CMK (cell line): ENCODE measurements around the gene GPRC5B.

Source experiments
- DNase-seq: peaks from one replicate; pipeline ENCODE4 v3.0.0-alpha.2; 2010; ENCODE audit warnings: low read depth

The GPRC5B gene

GRCh38 chr16:19844945-19845641, 39.6 kb downstream of the GPRC5B start:
- DNase-seq, result no peak

DNA sequence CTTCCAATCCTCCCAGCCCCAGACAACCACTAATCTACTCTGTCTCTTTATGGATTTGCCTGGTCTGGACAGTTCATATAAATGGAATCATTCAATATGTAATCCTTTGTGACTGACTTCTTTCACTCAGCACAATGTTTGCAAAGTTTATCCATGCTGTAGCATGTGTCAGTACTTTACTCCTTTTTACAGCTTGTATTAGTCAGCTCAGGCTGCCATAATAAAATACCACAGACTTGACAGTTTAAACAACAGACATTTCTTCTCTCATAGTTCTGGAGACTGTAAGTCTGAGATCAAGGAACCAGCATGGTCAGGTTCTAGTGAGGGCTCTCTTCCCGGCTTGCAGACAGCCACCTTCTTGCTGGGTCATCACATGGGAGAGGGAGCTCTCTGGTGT, 41.3 kb downstream of the GPRC5B start:
- no peak for DNase-seq

DNA sequence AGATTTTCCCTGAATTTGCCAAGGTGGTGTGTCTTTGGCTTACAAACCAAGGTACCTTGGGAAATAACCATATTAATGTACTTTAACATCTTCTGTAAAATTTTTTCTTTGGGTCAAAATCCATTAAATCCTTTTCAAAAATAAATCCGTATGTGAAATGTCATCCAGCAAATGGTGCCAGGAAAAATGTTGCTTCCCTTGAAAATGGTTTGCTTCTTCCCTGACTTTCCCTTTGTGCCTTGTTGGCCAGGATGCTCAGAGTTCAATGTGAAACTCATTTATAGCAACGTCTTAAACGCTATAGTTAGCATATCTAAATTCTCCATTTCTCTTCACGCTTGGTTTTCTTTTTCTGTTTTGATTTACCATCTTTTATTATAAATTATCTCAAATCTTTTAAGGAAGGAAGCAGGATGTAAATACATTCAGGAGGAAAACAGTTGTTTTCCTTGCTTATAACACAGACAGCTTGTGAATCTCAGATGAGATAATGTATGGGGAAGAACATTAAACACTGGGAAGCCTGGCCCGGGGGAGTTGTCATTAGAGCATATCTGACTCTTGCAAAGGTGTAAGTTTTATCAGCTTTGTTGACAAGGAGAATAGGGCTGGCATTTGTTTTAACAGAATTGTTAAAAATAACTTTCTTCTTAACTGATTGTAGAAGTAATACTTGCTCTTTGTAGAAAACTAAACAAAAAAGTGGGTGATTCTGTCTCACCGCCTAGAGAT, 42.1 kb downstream of the GPRC5B start:
- no peak for DNase-seq

DNA sequence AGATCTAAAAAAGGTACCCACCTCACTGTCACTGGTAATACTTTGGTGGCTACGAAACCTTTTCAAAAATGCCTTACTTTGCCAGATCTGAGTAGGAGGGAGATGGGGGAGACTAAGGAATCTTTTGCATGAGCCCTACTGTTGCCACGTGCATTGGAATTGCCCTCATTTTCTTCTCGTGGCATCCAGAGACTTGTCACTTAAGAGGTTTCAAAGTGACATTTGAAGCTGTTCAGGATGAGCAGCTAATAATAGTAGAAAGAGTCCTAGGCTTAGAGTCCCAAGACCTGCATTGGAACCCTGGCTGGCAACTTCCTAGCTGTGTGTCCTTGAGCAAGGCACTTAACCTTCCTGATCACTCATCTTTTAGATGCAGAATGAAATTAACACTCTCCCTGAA, 43.5 kb downstream of the GPRC5B start:
- no peak for DNase-seq

GRCh38 chr16:19840524-19841110, 44.0 kb downstream of the GPRC5B start:
- no peak for DNase-seq

DNA sequence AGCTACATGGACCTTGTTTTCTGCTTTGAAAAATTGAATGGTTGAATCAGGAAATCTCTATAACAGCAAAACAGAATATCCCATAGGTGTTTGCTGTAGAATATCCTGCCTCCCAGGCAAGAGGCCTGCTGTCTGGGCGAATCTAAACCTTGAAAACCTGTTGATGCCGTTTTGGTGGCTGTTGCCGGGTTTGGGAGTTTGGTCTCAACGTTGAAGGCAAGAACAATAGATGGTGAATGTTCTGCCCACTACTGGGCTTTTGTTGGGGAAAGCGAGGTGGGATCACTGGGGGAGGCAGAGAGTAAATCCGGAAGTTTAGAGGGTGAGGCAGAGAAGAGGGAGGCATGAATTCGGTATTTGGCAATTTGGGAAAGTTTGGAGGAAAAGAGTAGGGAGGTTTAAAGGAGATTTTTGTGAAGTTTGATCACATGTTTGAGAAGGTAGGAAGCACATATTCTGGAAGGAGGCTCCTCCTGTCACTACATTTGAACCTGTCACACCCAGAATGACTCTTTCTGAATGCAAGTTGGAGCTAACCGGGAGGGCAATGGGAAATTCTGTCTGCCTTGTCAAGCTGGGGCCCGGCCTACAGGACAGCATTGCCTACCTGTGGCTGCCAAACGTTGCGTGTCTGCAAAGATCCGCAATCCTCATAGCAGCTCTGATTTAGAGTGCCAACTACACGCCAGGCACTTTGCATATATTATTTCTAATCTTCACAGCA, 46.5 kb downstream of the GPRC5B start:
- no peak for DNase-seq

DNA sequence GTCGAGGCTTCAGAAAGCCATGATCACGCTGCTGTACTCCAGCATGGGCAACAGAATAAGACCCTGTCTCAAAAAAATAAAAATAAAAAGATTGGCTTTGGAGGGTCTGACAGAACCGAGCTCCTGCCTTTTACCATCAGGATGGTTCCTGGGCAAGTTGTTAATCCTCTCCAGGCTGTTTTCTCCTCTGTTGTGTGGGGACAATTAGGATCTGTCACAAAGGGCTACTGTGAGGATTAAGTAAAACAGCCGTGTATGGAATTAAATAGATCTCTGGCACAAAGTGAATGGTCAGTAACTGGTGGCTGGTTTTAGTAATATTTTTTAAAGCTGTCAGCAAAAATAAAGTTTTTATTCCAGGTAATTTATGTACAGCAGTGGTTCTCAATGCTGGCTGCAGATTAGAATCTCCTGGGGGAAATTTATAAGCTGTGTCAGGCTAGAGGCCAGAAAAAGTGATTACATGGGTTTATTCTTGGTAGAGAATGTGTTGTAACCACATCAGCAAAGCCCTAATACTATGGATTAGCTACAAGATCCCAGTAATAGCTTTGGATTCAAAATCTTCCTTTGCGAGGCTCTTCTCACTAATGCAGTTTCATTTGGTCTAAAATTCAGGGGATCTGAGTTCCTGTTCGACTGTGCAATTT, 47.2 kb downstream of the GPRC5B start:
- DNase-seq, result no peak

- no peak for DNase-seq
Measured at GRCh38 chr16:19835968-19836421, 48.7 kb downstream of the GPRC5B start.

DNA sequence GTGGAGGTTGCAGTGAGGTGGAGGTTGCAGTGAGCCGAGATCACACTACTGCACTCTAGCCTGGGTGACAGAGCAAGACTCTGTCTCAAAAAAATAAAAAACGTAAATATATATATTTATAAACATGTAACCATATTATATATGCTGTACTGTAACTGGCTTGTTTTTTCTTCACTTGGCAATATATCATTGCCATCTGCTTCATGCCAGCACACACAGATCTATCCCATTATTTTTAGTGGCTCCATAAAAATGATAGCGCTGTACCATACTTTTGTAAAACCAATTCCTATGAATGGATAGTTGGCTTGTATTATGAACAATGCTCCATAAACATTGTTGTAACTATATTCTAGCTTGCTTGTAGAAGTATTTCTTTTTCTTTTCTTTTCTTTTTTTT, 49.5 kb downstream of the GPRC5B start:
- no peak for DNase-seq

DNA sequence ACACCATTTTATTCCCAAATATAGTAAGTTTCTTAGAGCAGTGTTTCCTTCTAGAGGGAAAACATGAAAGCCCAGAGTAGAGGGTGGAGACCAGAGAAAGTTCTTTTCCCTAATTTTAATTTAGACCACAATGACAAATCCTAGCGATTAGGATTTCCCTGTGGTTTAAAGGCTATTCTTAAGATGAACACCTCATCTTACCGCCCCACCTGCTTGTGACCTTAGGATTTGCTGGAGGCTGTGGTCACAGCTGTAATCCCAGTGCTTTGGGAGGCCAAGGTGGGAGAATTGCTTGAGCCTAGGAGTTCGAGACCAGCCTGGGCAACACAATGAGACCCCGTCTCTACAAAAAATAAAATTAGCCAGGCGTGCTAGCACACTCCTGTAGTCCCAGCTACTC, 51.1 kb downstream of the GPRC5B start:
- DNase-seq, result no peak

DNA sequence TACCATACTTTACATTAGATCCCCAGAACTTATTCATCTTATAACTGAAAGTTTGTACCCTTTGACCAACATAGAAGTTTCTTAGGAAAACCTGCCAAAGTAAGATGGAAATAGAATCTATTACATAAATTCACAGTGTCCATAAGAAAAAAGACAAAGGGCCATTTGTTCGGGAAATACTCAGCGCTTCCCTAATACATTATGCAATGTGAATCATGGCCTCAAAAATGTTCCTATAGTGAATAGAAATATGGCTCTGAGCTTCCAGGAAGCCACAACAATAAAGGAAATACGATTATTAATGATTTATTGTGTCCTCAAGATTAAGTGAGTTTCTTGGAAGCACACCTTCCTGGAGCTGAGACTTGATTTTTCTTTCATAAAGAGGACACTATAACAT, 51.5 kb downstream of the GPRC5B start:
- no peak for DNase-seq

DNA sequence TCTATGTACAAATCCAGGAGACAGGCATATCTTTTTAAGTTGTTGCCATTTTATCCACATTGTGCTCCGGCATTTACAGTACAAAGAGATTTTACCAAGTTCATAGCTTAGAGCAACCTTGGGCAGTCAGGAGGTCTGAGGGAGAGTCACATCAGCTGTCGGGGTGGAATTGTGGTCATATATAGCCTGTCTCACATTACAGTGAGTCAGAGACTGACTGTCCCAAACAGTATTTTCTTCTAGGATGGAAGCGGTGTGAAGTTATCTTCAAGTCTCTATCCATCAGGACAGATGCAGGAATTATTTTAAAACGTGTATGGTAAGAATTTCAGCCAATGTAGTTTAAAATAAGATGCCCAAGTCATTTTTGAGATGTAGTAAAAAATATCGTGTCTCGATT, 53.0 kb downstream of the GPRC5B start:
- no peak for DNase-seq

- no peak for DNase-seq
Measured at GRCh38 chr16:19830902-19831560, 53.6 kb downstream of the GPRC5B start.

DNA sequence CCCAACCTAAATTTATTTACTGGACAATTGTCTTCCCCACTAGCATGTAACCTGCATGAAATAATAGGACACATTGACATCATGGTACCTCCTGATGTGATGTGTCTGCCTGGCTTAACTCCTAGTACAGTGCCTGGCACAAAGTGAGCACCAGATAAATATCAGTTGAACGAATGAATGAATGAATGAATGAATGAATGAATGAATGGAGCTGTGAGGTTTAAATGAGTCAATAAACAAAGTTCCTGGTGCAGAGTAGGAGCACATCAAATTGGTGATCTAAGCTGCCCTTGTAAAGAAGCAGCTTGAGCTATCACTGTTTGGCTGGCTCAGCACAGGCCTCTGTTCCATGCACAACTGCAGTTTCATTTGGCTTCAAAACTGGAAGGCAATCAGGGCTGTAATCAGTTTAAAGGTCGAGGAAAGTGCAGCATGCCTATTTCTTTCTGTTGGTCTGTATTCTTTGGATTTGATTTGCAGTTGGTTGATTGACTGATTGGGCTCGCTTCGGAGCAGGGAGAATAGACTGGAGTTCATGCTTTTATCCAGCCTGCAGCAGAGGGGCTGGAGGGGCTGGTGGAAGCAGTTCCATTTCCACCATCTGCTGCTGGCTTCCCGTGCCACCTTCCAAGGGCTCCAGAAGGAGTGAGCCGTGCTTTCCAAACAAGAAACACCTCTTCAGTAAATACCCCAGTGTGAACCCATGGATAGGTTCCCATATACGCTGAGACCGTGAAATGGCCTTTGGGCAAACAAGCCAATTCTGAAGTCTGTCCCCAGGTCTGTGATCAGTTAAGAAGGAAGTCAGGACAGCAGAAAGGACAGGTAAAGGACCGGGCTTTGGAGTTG, 54.6 kb downstream of the GPRC5B start:
- DNase-seq, result no peak

- no peak for DNase-seq
Measured at GRCh38 chr16:19824216-19824615, 60.4 kb downstream of the GPRC5B start.

DNA sequence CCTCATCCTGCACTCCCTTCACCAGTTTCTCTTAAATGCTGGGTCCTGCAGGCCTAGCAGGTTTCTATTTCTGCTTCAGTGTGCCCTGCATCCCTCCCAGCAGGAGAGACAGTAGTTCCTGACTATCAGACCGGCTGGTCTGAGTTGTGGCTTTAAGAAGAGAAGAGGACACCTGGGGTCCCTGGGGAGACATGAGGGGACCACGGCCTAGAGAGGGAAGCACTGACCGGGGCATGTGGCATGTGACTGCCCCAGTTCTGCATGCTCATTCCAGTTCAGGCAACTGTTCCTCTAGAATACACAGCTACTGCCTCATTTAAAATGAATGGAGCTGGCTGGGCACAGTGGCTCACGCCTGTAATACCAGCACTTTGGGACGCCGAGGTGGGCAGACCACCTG, 61.3 kb downstream of the GPRC5B start:
- no peak for DNase-seq

DNA sequence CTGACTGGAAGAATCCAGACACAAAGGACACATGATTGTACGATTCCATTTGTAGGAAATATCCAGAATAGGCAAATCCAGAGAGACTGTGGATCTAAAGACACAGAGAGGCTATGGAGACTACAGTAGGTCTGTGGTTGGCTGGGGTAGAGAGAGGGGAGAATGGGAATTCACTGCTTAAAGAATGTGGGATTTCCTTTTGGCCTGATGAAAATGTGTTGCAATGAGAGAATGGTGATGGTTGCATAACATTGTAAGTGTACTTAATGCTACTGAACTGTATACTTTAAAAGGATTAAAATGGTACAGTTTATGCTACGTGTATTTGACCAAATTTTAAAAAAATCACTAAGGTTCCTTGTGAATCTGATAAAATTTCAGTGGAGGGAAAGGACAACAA, 62.1 kb downstream of the GPRC5B start:
- DNase-seq, result no peak

DNA sequence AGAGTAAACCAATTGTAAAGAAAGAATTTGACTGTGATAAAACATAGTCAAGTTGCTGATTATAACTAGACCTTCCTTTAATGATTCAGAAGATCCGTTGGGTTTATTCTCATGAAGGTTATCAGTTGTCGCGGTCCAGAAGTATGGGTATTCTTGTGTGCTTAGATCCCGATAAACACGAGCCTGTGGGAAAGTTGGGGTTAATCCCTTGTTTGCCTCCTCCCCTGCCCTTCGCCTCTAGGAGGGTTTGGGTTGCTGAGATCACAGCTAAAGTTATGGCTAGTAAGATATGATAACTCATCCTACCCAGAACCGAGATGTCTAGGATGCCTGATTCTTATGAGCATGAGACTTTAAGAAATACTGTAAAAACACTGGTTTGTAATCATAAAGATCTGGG, 66.8 kb downstream of the GPRC5B start:
- DNase-seq, result no peak

GRCh38 chr16:19817122-19817521, 67.5 kb downstream of the GPRC5B start:
- no peak for DNase-seq

GRCh38 chr16:19815418-19815817, 69.2 kb downstream of the GPRC5B start:
- no peak for DNase-seq

DNA sequence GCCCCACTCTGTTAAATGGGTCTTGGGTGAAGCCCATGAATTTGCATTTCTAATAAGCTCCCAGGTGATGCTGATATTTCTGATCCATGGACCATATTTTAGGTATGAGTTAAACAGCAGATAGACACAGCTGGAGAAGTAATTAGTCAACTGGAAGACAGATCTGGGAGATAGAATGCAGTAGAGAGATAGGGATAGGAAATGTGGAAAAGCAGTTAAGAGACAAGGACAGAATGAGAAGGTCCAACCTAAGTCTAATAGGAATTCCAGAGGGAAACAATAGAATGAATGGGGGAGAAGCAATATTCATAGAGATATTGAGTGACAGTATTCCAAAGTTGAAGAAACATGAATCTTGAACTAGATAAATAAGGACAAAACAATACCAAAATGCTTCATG, 71.7 kb downstream of the GPRC5B start:
- DNase-seq, result no peak
